ENCODE measurements around the gene KRT222.

Gene KRT222

DNA sequence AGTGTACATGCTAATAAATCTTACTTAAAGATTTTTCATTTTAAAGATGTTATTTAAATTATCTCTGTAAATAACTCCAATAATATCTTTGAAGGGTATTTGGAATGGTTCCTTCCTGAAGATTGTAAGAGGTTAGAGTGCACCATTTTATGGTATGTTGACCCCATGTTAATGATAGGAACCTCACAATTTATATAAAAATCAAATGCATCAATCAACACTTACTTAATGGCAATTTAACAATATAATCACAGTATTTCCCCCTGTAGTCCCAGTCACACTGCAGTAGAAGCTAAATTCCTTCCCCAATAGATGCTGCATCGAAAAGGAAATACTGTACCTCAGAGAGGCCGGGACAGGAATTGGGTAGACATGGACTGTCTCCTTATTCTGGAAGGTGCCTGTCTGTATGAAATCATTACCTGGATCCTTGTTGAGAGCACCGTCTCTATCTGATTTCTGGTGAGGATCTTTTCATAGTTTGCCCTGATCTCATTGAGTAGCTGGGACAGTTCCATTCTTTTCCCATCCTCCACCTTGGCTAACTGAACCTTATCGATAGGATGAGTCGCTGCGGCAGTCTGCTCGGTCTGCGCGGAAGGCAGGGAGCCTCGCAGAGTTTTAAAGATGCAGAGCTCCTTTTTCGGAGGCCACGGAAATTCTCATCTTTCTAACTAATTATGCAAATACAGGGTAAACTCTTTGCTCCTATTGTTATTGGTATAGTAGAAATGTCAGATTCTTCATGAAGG lies at the start of gene KRT222:
TSS of gene KRT222 (minus strand) at position 596 of the 752 bp plus-strand sequence. CDS start at position 518, 78 bp downstream.
- TF ChIP-seq, protein P1, sequence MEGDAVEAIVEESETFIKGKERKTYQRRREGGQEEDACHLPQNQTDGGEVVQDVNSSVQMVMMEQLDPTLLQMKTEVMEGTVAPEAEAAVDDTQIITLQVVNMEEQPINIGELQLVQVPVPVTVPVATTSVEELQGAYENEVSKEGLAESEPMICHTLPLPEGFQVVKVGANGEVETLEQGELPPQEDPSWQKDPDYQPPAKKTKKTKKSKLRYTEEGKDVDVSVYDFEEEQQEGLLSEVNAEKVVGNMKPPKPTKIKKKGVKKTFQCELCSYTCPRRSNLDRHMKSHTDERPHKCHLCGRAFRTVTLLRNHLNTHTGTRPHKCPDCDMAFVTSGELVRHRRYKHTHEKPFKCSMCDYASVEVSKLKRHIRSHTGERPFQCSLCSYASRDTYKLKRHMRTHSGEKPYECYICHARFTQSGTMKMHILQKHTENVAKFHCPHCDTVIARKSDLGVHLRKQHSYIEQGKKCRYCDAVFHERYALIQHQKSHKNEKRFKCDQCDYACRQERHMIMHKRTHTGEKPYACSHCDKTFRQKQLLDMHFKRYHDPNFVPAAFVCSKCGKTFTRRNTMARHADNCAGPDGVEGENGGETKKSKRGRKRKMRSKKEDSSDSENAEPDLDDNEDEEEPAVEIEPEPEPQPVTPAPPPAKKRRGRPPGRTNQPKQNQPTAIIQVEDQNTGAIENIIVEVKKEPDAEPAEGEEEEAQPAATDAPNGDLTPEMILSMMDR (IDR thresholded peaks at IDR 0.05) = no peak

DNA sequence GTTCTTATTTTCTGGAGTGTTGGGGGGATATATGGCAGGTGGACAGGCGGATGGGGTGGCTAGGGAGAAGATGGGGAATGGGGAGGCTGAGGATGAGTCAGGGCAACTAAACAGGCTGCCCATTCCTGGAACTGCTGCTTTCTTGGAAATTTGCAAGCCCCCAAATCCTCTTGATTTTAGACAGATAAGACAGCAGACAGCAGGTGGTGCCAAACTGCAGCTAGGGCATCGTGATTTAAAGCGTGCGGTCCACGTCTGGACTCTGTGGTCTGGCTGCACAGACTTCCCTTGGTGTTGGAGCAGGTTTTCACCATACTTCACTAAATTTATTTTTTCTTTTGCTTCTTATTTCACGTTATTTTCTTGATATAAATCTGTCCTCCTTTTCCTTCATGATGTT lies 49.5 kb upstream of the KRT222 start:
- TF ChIP-seq, protein P1 (IDR thresholded peaks at IDR 0.05) = no peak

DNA sequence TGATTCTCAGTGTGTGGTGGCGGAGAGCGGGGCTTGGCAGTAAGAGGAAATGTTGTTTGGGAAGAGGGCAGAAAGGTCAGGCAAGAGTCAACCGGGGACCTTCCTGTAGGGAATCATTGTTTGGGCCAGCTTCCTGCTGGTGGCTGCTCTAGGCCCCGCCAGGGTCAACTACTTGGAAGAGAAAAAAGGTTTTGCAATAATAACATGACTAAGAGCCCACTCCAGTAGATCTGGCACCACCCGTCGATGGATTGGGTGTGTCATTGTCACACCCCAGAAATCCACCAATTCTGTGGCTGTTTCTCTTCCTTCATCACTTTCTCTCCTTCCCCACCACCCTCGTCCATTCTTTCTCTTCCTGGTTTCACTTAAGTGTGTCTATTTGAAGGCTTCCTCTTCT lies 42.8 kb upstream of the KRT222 start:
- TF ChIP-seq, protein P1 (IDR thresholded peaks at IDR 0.05) = no peak

DNA sequence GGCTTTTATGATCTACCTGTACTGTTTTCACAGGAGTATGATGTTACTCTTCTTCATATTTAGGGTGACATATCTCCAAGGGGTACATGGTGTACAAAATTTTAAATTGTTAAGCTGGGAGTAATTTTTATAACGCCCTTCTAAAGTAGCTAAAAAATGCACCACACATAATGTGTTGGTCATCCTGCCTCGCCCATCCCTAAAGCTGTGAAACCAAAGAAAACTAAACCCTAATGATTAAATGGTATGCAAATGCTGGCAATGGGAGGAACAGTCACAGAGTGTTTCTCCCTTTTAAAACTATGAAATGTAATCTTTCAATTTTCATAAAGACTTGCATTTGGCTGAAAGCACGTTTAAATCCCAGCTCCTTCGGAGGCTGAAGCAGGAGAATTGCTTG lies 40.6 kb upstream of the KRT222 start:
- TF ChIP-seq, protein P1 (IDR thresholded peaks at IDR 0.05) = no peak

DNA sequence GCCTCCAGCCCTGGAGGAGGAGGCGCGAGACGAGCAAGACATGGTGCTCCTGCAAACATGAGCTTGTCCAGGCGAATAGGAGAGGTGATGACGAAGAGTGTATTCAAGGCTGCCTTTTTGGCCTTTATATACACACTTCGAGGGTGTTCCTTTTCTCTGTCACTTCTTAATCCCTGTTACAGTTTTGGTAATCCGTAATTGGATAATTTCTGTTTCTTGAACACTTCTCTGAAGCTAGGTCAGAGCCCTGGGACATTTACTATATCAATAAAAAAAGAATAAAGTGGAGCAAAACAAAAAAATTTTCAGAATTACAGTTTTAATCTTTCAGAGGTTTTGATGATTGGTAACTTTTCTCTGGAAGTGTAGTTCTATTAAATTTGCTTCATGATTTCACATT lies 38.7 kb upstream of the KRT222 start, which contains the start of gene KRT24:
TSS of gene KRT24 (minus strand) at position 101 of the 400 bp plus-strand sequence. CDS start at position 42, 59 bp downstream.
- TF ChIP-seq, protein P1 (IDR thresholded peaks at IDR 0.05) = no peak

DNA sequence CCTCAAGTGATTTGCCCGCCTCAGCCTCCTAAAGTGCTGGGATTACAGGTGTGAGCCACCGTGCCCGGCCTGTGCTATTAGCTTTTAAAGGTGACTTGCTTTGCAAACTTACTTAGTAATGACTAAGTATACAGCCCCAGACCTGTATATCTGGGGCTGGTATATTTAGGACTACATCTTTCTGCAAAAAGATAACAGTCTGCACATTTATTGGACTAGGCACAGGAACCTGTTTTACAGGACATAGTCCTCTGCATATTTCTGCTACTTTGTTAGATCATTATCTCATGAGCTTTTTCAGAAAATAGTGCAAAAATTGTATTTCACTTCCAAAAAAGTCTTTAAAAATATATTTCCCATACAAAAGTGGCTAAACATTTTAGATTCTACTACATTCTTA lies 37.3 kb upstream of the KRT222 start:
- TF ChIP-seq, protein P1 (IDR thresholded peaks at IDR 0.05) = no peak

DNA sequence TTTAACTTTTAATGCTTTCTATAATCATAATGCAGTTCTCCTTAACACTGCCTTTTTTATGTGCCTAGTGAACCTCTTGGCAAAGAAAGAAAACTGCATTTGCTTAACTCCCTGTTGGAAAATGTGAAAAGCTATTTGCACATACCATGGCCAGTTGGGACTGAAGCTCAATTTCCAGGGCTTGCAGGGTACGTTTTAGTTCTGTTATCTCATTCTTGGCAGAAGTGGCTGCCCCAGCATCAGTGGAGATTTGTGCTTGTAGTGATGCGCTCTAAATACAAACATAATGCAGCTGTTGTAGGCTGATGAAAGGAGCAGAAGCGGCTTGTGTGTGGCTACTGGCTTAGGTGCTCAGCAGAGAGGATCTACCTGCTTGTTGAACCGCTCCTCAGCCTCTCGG lies 34.9 kb upstream of the KRT222 start:
- TF ChIP-seq, protein P1 (IDR thresholded peaks at IDR 0.05) = no peak

All from LNCAP (cell line).